HepG2 (cell line): ENCODE results near the gene POLR3H. TPM values are rescaled to one million over a fixed set of nuclear protein-coding genes. Genes with fewer than 3 reads are reported as not detected.
A peak's percentile ranks its signal among the peaks of the same experiment; 100 is the strongest.

Source experiments
- ATF6 ChIP-seq: sonication (generic); formaldehyde crosslinking; conservative IDR thresholded peaks from 2 replicates; pipeline ENCODE4 v1.4.0; 2020; ENCODE audit warnings: missing genetic modification reagents
- BATF2 ChIP-seq: sonication (generic); formaldehyde crosslinking; IDR thresholded peaks from 2 replicates; pipeline ENCODE4 v1.8.0; 2022; ENCODE audit warnings: mild to moderate bottlenecking, missing genetic modification reagents, moderate library complexity
- BRF2 ChIP-seq: sonication (generic); formaldehyde crosslinking; IDR thresholded peaks from 2 replicates; pipeline ENCODE4 v1.8.1; 2022; ENCODE audit warnings: mild to moderate bottlenecking, missing genetic modification reagents
- IRF9 ChIP-seq: sonication (generic); formaldehyde crosslinking; IDR thresholded peaks from 2 replicates; pipeline ENCODE4 v1.8.0; 2022; ENCODE audit warnings: missing genetic modification reagents, mild to moderate bottlenecking, borderline replicate concordance
- LRRFIP1 ChIP-seq: sonication (generic); formaldehyde crosslinking; conservative IDR thresholded peaks from 2 replicates; pipeline ENCODE4 v1.4.0; 2020; ENCODE audit warnings: missing genetic modification reagents
- NCOR1 ChIP-seq: fragments of 200-600 bp; sonication (generic); IDR thresholded peaks from 2 replicates; pipeline ENCODE4 v1.7.0; 2017; ENCODE audit warnings: antibody characterized with exemption, low read length, borderline replicate concordance
- SP1 ChIP-seq, 2 experiments: fragments of 450-650 bp in 1 of 2; sonication (generic) in 1 of 2; formaldehyde crosslinking in 1 of 2; IDR thresholded peaks; 2 replicates each; pipeline versions ENCODE4 v1.4.0 to v1.6.1; 2016 to 2020; ENCODE audit warnings: missing genetic modification reagents in 1 of 2
- SUZ12 ChIP-seq: fragments of 150-350 bp; IDR thresholded peaks from 2 replicates; pipeline ENCODE4 v1.6.1; 2014; ENCODE audit warnings: low read depth, low read length
- TAF15 ChIP-seq: fragments of 200-400 bp; formaldehyde crosslinking; IDR thresholded peaks from one replicate; pipeline ENCODE4 v1.6.1; 2018; ENCODE audit warnings: mild to moderate bottlenecking, low read depth, low read length; ENCODE audit not compliant: poor library complexity, severe bottlenecking
- ZBED4 ChIP-seq: sonication (generic); formaldehyde crosslinking; IDR thresholded peaks from 2 replicates; pipeline ENCODE4 v1.4.0; 2020; ENCODE audit warnings: missing genetic modification reagents, borderline replicate concordance
- ZFP36 ChIP-seq: fragments of 150-350 bp; IDR thresholded peaks from 2 replicates; pipeline ENCODE4 v1.6.1; 2018; ENCODE audit warnings: borderline replicate concordance, low read length, low read depth; ENCODE audit not compliant: partially characterized antibody
- ZMAT3 ChIP-seq: sonication (generic); formaldehyde crosslinking; conservative IDR thresholded peaks from 2 replicates; pipeline ENCODE4 v1.7.0; 2021; ENCODE audit warnings: missing genetic modification reagents
- ZNF282 ChIP-seq: fragments of 450-650 bp; IDR thresholded peaks from 2 replicates; pipeline ENCODE4 v1.6.1; 2018; ENCODE audit not compliant: partially characterized antibody
- ZNF317 ChIP-seq: sonication (generic); formaldehyde crosslinking; IDR thresholded peaks from 2 replicates; pipeline ENCODE4 v1.5.0; 2020; ENCODE audit warnings: mild to moderate bottlenecking, missing genetic modification reagents
- ZNF672 ChIP-seq: sonication (generic); formaldehyde crosslinking; IDR thresholded peaks from 2 replicates; pipeline ENCODE4 v1.8.1; 2022; ENCODE audit warnings: missing genetic modification reagents
- ZNF768 ChIP-seq: sonication (generic); formaldehyde crosslinking; IDR thresholded peaks from 2 replicates; pipeline ENCODE4 v1.4.0; 2020; ENCODE audit warnings: missing genetic modification reagents
- polyA plus RNA-seq, 8 experiments: library from polyadenylated mRNA; depleted of rRNA in 3 of 8; stranded (reverse) in 7 of 8; unstranded in 1 of 8; fragments of >200 nt; fragmentation: Illumina TruSeq in 4 of 8; extraction: Trizol in 4 of 8; gene quantifications; 2 replicates each; pipeline versions ENCODE4 v1.2.1 to v1.2.3, GENCODE V29; 2011 to 2016; ENCODE audit warnings: low read depth in 4 of 8, missing spikeins in 1 of 8, mixed read lengths in 1 of 8; ENCODE audit not compliant: insufficient read depth in 1 of 8
- total RNA-seq, 5 experiments: library from RNA; depleted of rRNA; stranded (reverse); fragments of >200 nt; fragmentation: Illumina TruSeq; extraction: Trizol; gene quantifications; 2 replicates each; pipeline ENCODE4 v1.2.3, GENCODE V29; 2016; ENCODE audit warnings: low read depth in 1 of 5

Gene POLR3H
- total and polyA plus RNA-seq, 2 of the 13 experiments (the other 11 are each of a cell fraction or from before 2014, with no cell fraction given) = 10.3 to 28.6 TPM

GRCh38 chr22:41589391-41590241 lies 45.3 kb upstream of the POLR3H start, which contains the start of gene PMM1 (continued):
- TF ChIP-seq ZNF672 (CRISPR knock-in tag) (no peak), NCOR1 (peak; percentile 40; the same call in 1 of the 2 replicates), BATF2 (no peak), ZNF768 (CRISPR knock-in tag) (0 out of 2 replicates have a peak, but pooled peaks have one; percentile 14), ZFP36 (no peak), SUZ12 (no peak), ZNF282 (no peak), IRF9 (CRISPR knock-in tag) (no peak; the same call in 1 of the 2 replicates), ZMAT3 (CRISPR knock-in tag) (0 out of 2 replicates have a peak, but pooled peaks have one; percentile 58), SP1 (IDR thresholded peaks at IDR 0.05) (no peak), SP1 (CRISPR knock-in tag; IDR thresholded peaks at IDR 0.05) (peak; percentile 73), ZNF317 (0 out of 2 replicates have a peak, but pooled peaks have one; percentile 24), ZBED4 (CRISPR knock-in tag) (no peak; the same call in 1 of the 2 replicates), LRRFIP1 (CRISPR knock-in tag) (no peak), ATF6 (CRISPR knock-in tag) (no peak), BRF2 (CRISPR knock-in tag) (no peak), TAF15 (no peak)
